BLaER1 (cell line): ENCODE measurements around the gene EIF2B5.

ENCODE experiments used
- H3K27ac ChIP-seq: shearing (Covaris generic); formaldehyde crosslinking; 2 replicates; pipeline ENCODE4 v1.8.1; 2022
- H3K27me3 ChIP-seq: shearing (Covaris generic); formaldehyde crosslinking; 2 replicates; pipeline ENCODE4 v1.8.1; 2022
- H3K36me3 ChIP-seq: shearing (Covaris generic); formaldehyde crosslinking; 2 replicates; pipeline ENCODE4 v1.8.1; 2022
- H3K4me1 ChIP-seq: shearing (Covaris generic); formaldehyde crosslinking; 2 replicates; pipeline ENCODE4 v1.8.1; 2022
- H3K4me2 ChIP-seq: shearing (Covaris generic); formaldehyde crosslinking; 2 replicates; pipeline ENCODE4 v1.8.1; 2022
- H3K4me3 ChIP-seq: shearing (Covaris generic); formaldehyde crosslinking; 2 replicates; pipeline ENCODE4 v1.8.1; 2022
- H3K9ac ChIP-seq: shearing (Covaris generic); formaldehyde crosslinking; 2 replicates; pipeline ENCODE4 v1.8.1; 2022
- H3K9me3 ChIP-seq: shearing (Covaris generic); formaldehyde crosslinking; 2 replicates; pipeline ENCODE4 v1.8.1; 2022
- H4K20me1 ChIP-seq: shearing (Covaris generic); formaldehyde crosslinking; 2 replicates; pipeline ENCODE4 v1.8.1; 2022
- Cebpa-rat ChIP-seq: shearing (Covaris generic); IDR thresholded peaks from 2 replicates; pipeline ENCODE4 v1.8.1; 2022

EIF2B5 gene

GRCh38 chr3:184126006-184126405 lies 9.2 kb upstream of the EIF2B5 start:
- no peaks in the 10 kb centered on the region for H4K20me1 ChIP-seq
- no peak overlapping the region for H3K4me3 ChIP-seq
- no peak overlapping the region for H3K9ac ChIP-seq
- no peaks in the 10 kb centered on the region for H3K36me3 ChIP-seq
- no peak overlapping the region for H3K27ac ChIP-seq
- no peaks in the 10 kb centered on the region for H3K27me3 ChIP-seq
- H3K9me3 ChIP-seq = no peaks in the 10 kb centered on the region
- no peaks in the 10 kb centered on the region for H3K4me1 ChIP-seq
- TF ChIP-seq Cebpa-rat = no peak
- no peak overlapping the region for H3K4me2 ChIP-seq

DNA sequence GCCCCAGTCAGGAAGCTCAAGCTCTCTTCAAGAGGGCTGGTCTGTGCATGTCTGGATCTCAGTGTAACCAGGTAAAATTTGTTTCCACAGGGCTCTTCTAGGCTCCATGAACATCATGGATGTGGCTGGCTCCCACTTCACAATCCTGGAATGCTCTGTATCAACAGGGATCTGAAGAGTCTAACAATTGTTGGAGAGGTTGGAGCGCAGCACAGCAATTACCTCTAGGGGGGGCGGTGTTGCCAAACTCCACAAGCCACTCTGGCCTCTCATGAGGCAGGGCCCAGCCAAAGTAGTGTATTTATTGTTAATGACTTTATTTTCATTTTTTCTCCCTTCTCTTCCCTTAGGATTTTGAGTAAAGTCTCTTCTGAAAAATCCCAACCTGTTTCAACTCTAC lies 6.1 kb upstream of the EIF2B5 start:
- H3K4me3 ChIP-seq = no peak overlapping the region
- H3K9me3 ChIP-seq = no peaks in the 10 kb centered on the region
- H3K36me3 ChIP-seq = no peaks in the 10 kb centered on the region
- H3K4me1 ChIP-seq = peaks cover 9% of the 10 kb centered on the region
- H3K27ac ChIP-seq = no peak overlapping the region
- H4K20me1 ChIP-seq = no peaks in the 10 kb centered on the region
- TF ChIP-seq Cebpa-rat = no peak
- no peak overlapping the region for H3K4me2 ChIP-seq
- H3K27me3 ChIP-seq = no peaks in the 10 kb centered on the region
- H3K9ac ChIP-seq = no peak overlapping the region

DNA sequence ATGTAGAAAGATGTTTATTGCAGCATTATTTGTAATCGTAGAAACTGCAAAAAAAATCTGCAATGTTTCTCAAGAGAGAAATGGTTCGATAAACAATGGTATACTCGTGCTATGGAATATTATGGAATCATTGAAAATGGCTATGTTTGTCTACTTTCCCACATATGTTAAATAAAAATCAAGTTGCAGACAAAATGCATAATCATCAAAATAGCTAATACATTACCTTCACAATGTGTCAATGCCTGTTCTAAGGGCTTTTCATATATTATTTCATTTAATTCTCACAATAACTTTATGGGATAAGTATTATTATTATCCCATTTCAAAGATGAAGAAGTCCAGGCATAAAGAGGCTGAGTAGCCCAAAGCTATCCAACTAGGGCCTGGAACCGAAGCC lies 2.2 kb upstream of the EIF2B5 start:
- peaks cover 23% of the 10 kb centered on the region for H4K20me1 ChIP-seq
- H3K9ac ChIP-seq = no peak overlapping the region
- no peak overlapping the region for H3K4me3 ChIP-seq
- H3K4me1 ChIP-seq = peaks cover 29% of the 10 kb centered on the region
- no peak for TF ChIP-seq Cebpa-rat
- H3K27ac ChIP-seq = no peak overlapping the region
- H3K9me3 ChIP-seq = no peaks in the 10 kb centered on the region
- H3K36me3 ChIP-seq = peaks cover 12% of the 10 kb centered on the region
- peak overlapping the region; percentile 99; the same call in 1 of the 2 replicates for H3K4me2 ChIP-seq
- H3K27me3 ChIP-seq = no peaks in the 10 kb centered on the region

DNA sequence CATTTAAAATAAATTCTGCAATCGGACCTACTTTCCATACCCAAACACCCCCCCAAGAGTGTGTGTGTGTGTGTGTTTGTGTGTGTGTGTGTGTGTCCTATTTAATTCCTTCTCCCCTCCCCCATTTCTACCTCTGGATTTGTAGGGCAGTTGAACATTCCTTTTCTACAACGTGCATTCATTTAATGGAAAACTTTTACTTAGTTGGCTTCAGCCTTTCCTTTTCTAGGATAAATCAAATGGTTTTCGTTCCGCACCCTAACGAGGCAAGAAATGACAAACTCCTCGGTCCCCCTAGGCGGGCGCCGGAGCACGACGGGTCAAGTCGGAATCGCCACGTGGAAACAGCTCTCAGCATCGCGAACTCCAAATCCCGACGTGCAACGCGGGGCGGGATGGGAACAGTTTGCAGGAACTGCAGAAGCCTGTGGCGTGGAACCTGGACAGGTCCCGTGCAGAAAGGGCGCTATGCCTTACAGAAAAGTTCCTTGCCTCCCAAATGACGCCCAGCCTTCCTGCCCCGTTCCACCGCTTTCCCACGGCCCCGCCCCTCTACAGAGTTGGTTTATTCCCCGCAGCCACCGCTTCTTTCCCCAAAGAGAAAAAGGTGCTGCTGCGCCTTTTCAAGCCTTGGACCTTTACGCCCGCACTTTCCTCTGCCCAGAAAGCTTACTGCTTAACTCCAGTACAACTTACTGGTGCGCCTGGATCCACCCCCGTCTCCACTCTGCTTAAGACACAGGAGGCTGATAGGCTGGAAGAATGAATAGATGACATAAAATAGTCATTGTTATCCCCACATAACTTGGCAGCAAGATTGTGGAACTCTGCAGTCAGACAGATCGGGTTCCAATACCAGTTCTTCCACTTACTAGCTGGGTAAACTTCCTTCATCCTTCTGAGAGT lies 1.1 kb upstream of the EIF2B5 start:
- Histone ChIP-seq H4K20me1 (peaks cover 29% of the 10 kb centered on the region), H3K27me3 (no peaks in the 10 kb centered on the region), H3K27ac (peak overlapping the region; percentile 90), H3K9ac (peak overlapping the region; percentile 87), H3K4me3 (peak overlapping the region; percentile 80), H3K36me3 (peaks cover 23% of the 10 kb centered on the region), H3K4me2 (peak overlapping the region; percentile 99), H3K9me3 (no peaks in the 10 kb centered on the region), H3K4me1 (peaks cover 29% of the 10 kb centered on the region)
- TF ChIP-seq Cebpa-rat = no peak

GRCh38 chr3:184134746-184135148 lies 411 bp upstream of the EIF2B5 start:
- Histone ChIP-seq H3K9me3 (no peaks in the 10 kb centered on the region), H3K4me1 (peaks cover 29% of the 10 kb centered on the region), H3K9ac (peak overlapping the region; percentile 87), H3K4me3 (peak overlapping the region; percentile 80), H3K4me2 (peak overlapping the region; percentile 99), H3K27ac (peak overlapping the region; percentile 90), H3K36me3 (peaks cover 30% of the 10 kb centered on the region), H4K20me1 (peaks cover 33% of the 10 kb centered on the region), H3K27me3 (no peaks in the 10 kb centered on the region)
- TF ChIP-seq Cebpa-rat = no peak

- Histone ChIP-seq H3K27me3 (no peaks in the 10 kb centered on the region), H3K36me3 (peaks cover 41% of the 10 kb centered on the region), H3K27ac (peak overlapping the region; percentile 90), H4K20me1 (peaks cover 44% of the 10 kb centered on the region), H3K9ac (peak overlapping the region; percentile 87), H3K4me2 (peak overlapping the region; percentile 97), H3K4me3 (peak overlapping the region; percentile 80), H3K9me3 (no peaks in the 10 kb centered on the region), H3K4me1 (peaks cover 29% of the 10 kb centered on the region)
- no peak for TF ChIP-seq Cebpa-rat
These were observed 728 bp downstream of the EIF2B5 start for GRCh38 chr3:184135911-184136260.

GRCh38 chr3:184140436-184140835 lies 5.3 kb downstream of the EIF2B5 start:
- TF ChIP-seq Cebpa-rat = no peak
- no peak overlapping the region for H3K9ac ChIP-seq
- no peaks in the 10 kb centered on the region for H3K9me3 ChIP-seq
- no peak overlapping the region for H3K4me3 ChIP-seq
- H3K36me3 ChIP-seq = peaks cover 86% of the 10 kb centered on the region
- H4K20me1 ChIP-seq = peaks cover 67% of the 10 kb centered on the region
- H3K27ac ChIP-seq = no peak overlapping the region
- no peaks in the 10 kb centered on the region for H3K27me3 ChIP-seq
- peaks cover 30% of the 10 kb centered on the region for H3K4me1 ChIP-seq
- no peak overlapping the region for H3K4me2 ChIP-seq

GRCh38 chr3:184142199-184142598 lies 7.0 kb downstream of the EIF2B5 start:
- Histone ChIP-seq H3K4me2 (no peak overlapping the region), H3K9me3 (no peaks in the 10 kb centered on the region), H3K4me3 (no peak overlapping the region), H3K9ac (no peak overlapping the region), H3K27ac (no peak overlapping the region), H3K4me1 (peaks cover 22% of the 10 kb centered on the region), H3K27me3 (no peaks in the 10 kb centered on the region), H4K20me1 (peaks cover 56% of the 10 kb centered on the region), H3K36me3 (peaks cover 100% of the 10 kb centered on the region)
- no peak for TF ChIP-seq Cebpa-rat

GRCh38 chr3:184143327-184143726 lies 8.2 kb downstream of the EIF2B5 start:
- Histone ChIP-seq H3K4me2 (no peak overlapping the region), H3K4me3 (no peak overlapping the region), H3K36me3 (peaks cover 88% of the 10 kb centered on the region), H3K27me3 (no peaks in the 10 kb centered on the region), H3K27ac (no peak overlapping the region), H3K4me1 (peaks cover 15% of the 10 kb centered on the region), H3K9ac (no peak overlapping the region), H4K20me1 (peaks cover 45% of the 10 kb centered on the region), H3K9me3 (no peaks in the 10 kb centered on the region)
- TF ChIP-seq Cebpa-rat = no peak

DNA sequence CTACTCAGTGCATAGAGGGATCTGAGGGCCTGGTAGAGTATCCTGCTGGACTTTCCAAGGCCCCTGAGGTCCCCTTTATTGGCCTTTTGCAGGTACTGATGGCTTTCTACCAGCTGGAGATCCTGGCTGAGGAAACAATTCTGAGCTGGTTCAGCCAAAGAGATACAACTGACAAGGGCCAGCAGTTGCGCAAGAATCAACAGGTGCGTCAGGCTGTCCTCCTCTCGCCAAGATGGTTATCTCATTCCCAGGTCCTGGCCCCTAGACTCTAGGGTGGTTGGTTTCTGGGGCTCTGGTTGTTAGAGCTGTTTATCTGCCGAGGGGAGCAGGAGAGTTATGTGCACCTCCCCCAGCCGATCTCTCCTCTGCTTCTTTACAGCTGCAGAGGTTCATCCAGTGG lies 9.3 kb downstream of the EIF2B5 start:
- H3K9ac ChIP-seq = peak overlapping the region; percentile 50
- H3K36me3 ChIP-seq = peaks cover 77% of the 10 kb centered on the region
- TF ChIP-seq Cebpa-rat = peak; percentile 74
- H3K27me3 ChIP-seq = no peaks in the 10 kb centered on the region
- peaks cover 15% of the 10 kb centered on the region for H3K4me1 ChIP-seq
- H3K4me3 ChIP-seq = no peak overlapping the region
- H3K9me3 ChIP-seq = no peaks in the 10 kb centered on the region
- peak overlapping the region; percentile 17; the same call in 1 of the 2 replicates for H3K4me2 ChIP-seq
- peaks cover 41% of the 10 kb centered on the region for H4K20me1 ChIP-seq
- 0 out of 2 replicates have a peak overlapping the region, but pooled peaks have one; percentile 6 for H3K27ac ChIP-seq
